ENCODE results near the gene CDH11. TPM values are rescaled to one million over a fixed set of nuclear protein-coding genes. Genes with fewer than 3 reads are reported as not detected.

The CDH11 gene
- total and polyA plus RNA-seq, 2 of the 4 experiments (the other 2 are of a cell fraction), result 266 to 601 TPM

DNA sequence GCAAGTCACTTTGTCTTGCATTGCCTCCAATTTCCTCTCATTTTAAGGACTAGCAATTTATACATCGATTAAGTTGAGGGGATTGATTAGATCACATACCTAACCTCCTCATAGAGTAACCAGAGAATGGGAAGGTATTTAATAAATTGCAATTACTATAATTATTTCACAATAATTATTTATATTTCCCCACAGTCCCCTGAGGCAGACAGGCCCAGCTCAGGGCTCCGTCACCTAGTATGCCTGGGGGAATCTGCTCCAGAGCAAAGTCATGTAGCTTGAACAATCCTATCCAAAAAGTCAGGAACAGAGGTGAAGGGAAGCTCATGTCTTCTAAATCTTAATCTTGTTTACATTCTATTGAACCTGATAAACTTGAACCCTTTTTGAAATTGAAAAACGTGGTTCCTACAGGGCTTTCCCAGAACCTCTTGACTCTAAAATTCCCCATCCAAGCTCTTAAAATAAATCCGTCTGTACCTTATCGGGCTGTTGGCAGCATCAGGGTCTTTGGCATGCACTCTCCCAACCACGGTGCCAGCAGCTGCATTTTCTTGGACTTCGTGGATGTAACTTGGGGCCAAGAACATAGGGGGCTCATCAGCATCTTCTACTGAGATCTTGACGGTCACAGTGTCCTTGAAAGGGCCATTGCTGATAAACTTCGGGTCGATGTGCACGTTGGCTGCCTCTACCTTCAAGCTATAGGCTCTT is 140.1 kb downstream of the CDH11 start:
- no peak overlapping the region for H3K23ac ChIP-seq (ENCODE audit: low read depth, low read length)
- no peak overlapping the region for H3K4me2 ChIP-seq (ENCODE audit: low read depth, low read length)
- no peaks in the 10 kb centered on the region; the same call in 1 of the 2 replicates for H3K9me1 ChIP-seq (ENCODE audit: insufficient read depth, low read length)
- H3K79me1 ChIP-seq (ENCODE audit: low read depth in 1 of 2, low read length in 2 of 2), result peaks cover 11 to 29% of the 10 kb centered on the region in 2 experiments
- dilution Hi-C loops (cut with HindIII; ENCODE audit: low sequenced_read_pairs, unreplicated experiment) (no loop called here), in situ Hi-C loops (cut with MboI; ENCODE audit: low sequenced_read_pairs) (no loop called here), intact Hi-C loops (cut with micrococcal nuclease) (no loop called here)
- H3K4me1 ChIP-seq (ENCODE audit: control insufficient read depth, insufficient read depth, low read length), result no peaks in the 10 kb centered on the region
- no peak overlapping the region for H2AK9ac ChIP-seq (replicated peaks; ENCODE audit: low read depth, low read length, poor library complexity)
- H3K4me3 ChIP-seq (ENCODE audit: insufficient read depth, low read depth, low read length), result no peak overlapping the region
- H2BK5ac ChIP-seq (ENCODE audit: low read depth, low read length, poor library complexity, severe bottlenecking), result no peak overlapping the region
- TF ChIP-seq RFX5 (IDR thresholded peaks at IDR 0.05; ENCODE audit: low read depth, low read length), result no peak
- TF ChIP-seq RAD21 (IDR thresholded peaks at IDR 0.05; ENCODE audit: low read length), result no peak
- no peak for TF ChIP-seq SMC3 (IDR thresholded peaks at IDR 0.05; ENCODE audit: low read depth, low read length)
- TF ChIP-seq RCOR1 (IDR thresholded peaks at IDR 0.05; ENCODE audit: insufficient replicate concordance, low read length), result no peak
- TF ChIP-seq BHLHE40 (IDR thresholded peaks at IDR 0.05; ENCODE audit: low read depth, low read length), result no peak
- TF ChIP-seq, protein P1, sequence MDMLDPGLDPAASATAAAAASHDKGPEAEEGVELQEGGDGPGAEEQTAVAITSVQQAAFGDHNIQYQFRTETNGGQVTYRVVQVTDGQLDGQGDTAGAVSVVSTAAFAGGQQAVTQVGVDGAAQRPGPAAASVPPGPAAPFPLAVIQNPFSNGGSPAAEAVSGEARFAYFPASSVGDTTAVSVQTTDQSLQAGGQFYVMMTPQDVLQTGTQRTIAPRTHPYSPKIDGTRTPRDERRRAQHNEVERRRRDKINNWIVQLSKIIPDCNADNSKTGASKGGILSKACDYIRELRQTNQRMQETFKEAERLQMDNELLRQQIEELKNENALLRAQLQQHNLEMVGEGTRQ (IDR thresholded peaks at IDR 0.05; ENCODE audit: low read depth, low read length), result no peak
- TF ChIP-seq CHD1 (IDR thresholded peaks at IDR 0.05; ENCODE audit: low read depth, low read length), result no peak
- TF ChIP-seq, protein P2, sequence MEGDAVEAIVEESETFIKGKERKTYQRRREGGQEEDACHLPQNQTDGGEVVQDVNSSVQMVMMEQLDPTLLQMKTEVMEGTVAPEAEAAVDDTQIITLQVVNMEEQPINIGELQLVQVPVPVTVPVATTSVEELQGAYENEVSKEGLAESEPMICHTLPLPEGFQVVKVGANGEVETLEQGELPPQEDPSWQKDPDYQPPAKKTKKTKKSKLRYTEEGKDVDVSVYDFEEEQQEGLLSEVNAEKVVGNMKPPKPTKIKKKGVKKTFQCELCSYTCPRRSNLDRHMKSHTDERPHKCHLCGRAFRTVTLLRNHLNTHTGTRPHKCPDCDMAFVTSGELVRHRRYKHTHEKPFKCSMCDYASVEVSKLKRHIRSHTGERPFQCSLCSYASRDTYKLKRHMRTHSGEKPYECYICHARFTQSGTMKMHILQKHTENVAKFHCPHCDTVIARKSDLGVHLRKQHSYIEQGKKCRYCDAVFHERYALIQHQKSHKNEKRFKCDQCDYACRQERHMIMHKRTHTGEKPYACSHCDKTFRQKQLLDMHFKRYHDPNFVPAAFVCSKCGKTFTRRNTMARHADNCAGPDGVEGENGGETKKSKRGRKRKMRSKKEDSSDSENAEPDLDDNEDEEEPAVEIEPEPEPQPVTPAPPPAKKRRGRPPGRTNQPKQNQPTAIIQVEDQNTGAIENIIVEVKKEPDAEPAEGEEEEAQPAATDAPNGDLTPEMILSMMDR (conservative IDR thresholded peaks at IDR 0.05; ENCODE audit: low read depth, low read length), result no peak
- TF ChIP-seq, protein P3, sequence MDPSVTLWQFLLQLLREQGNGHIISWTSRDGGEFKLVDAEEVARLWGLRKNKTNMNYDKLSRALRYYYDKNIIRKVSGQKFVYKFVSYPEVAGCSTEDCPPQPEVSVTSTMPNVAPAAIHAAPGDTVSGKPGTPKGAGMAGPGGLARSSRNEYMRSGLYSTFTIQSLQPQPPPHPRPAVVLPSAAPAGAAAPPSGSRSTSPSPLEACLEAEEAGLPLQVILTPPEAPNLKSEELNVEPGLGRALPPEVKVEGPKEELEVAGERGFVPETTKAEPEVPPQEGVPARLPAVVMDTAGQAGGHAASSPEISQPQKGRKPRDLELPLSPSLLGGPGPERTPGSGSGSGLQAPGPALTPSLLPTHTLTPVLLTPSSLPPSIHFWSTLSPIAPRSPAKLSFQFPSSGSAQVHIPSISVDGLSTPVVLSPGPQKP (IDR thresholded peaks at IDR 0.05; ENCODE audit: borderline replicate concordance, low read depth, low read length), result no peak
- TF ChIP-seq MAFK (IDR thresholded peaks at IDR 0.05; ENCODE audit: low read depth, low read length), result no peak
- TF ChIP-seq FOS (IDR thresholded peaks at IDR 0.05; ENCODE audit: low read depth, low read length), result no peak
- no peak for TF ChIP-seq MAZ (IDR thresholded peaks at IDR 0.05; ENCODE audit: borderline replicate concordance, low read depth, low read length)
- no peak for TF ChIP-seq NFE2L2 (IDR thresholded peaks at IDR 0.05; ENCODE audit: low read depth, low read length)
- TF ChIP-seq POLR2A (IDR thresholded peaks at IDR 0.05; ENCODE audit: low read depth, low read length), result no peak
- TF ChIP-seq CEBPB (IDR thresholded peaks at IDR 0.05; ENCODE audit: low read depth, low read length), result no peak
- H3K56ac ChIP-seq (ENCODE audit: extremely low read depth, insufficient read depth, low read length), result no peak overlapping the region
- H4K91ac ChIP-seq (ENCODE audit: insufficient read depth, low read depth, low read length), result no peak overlapping the region
- CTCF ChIA-PET, result interaction anchor here (0.5 kb wide), 1 partner anchor 551 kb away, joined by 3 read pairs; no protein-coding TSS in a partner anchor
- no peak overlapping the region for H2AFZ ChIP-seq (replicated peaks; ENCODE audit: low read length, poor library complexity)
- no peak overlapping the region for H3K27ac ChIP-seq (ENCODE audit: insufficient read depth, low read length)
- H4K20me1 ChIP-seq (ENCODE audit: insufficient read depth, low read length), result no peaks in the 10 kb centered on the region; the same call in 1 of the 2 replicates
- no peak overlapping the region for H4K5ac ChIP-seq (ENCODE audit: low read depth, low read length)
- no peak overlapping the region for H2BK120ac ChIP-seq (ENCODE audit: low read depth, low read length)
- no peak overlapping the region for H2AK5ac ChIP-seq (ENCODE audit: low read depth, low read length)
- H2BK20ac ChIP-seq (ENCODE audit: low read depth, low read length), result no peak overlapping the region
- no peaks in the 10 kb centered on the region for H3K27me3 ChIP-seq (ENCODE audit: control insufficient read depth, insufficient read depth, low read length)
- no peak overlapping the region for H3K18ac ChIP-seq (ENCODE audit: low read depth, low read length)
- no peak overlapping the region for H3K14ac ChIP-seq (replicated peaks; ENCODE audit: low read depth, low read length)
- no peak overlapping the region for H4K8ac ChIP-seq (ENCODE audit: low read depth in 2 of 2, low read length in 2 of 2)
- peaks cover 45% of the 10 kb centered on the region for H3K36me3 ChIP-seq (ENCODE audit: control insufficient read depth, insufficient read depth, low read length)
- no TSS peak for BruUV-seq (replicated peaks)
- DNase-seq (no peak), ATAC-seq (ENCODE audit: low read depth) (no peak)
- H2BK15ac ChIP-seq (ENCODE audit: low read depth, low read length), result no peak overlapping the region
- no peaks in the 10 kb centered on the region for H3K9me3 ChIP-seq (ENCODE audit: control insufficient read depth, insufficient read depth, low read length)
- H3K4ac ChIP-seq (ENCODE audit: low read depth, low read length), result no peak overlapping the region
- WGBS, 2 experiments (ENCODE audit: extremely low coverage in 2 of 2, insufficient read length in 1 of 2), result 57% methylated on average over 4 of the region's 11 CpGs; no CpG with 5 or more reads in 1 of the 2 experiments
- POLR2A ChIA-PET (ENCODE audit: unreplicated experiment), result no interaction called here
- H3K9ac ChIP-seq (ENCODE audit: low read depth, low read length), result no peak overlapping the region
